Loucy (cell line): ENCODE data around the gene DNAJC8.

Experiments used
- H2AFZ ChIP-seq: fragments of 200-600 bp; sonication (generic); 2 replicates; pipeline ENCODE4 v1.6.0; 2016; ENCODE audit warnings: antibody characterized with exemption, mild to moderate bottlenecking, low read length, moderate library complexity
- H3F3A ChIP-seq: fragments of 200-600 bp; 2 replicates; pipeline ENCODE4 v1.6.0; 2016; ENCODE audit warnings: antibody characterized with exemption, low read depth, mild to moderate bottlenecking
- H3K27me3 ChIP-seq: fragments of 200-600 bp; sonication (generic); 2 replicates; pipeline ENCODE4 v1.6.1; 2014; ENCODE audit warnings: low read length, mild to moderate bottlenecking; ENCODE audit not compliant: insufficient read depth, poor library complexity, severe bottlenecking
- H3K36me3 ChIP-seq: fragments of 200-600 bp; sonication (generic); 2 replicates; pipeline ENCODE4 v1.6.1; 2016; ENCODE audit warnings: low read length; ENCODE audit not compliant: insufficient read depth
- H3K4me1 ChIP-seq: fragments of 200-600 bp; sonication (generic); 2 replicates; pipeline ENCODE4 v1.5.1; 2014; ENCODE audit warnings: low read length, mild to moderate bottlenecking; ENCODE audit not compliant: insufficient read depth, poor library complexity, severe bottlenecking
- H3K4me2 ChIP-seq: fragments of 200-600 bp; sonication (generic); 2 replicates; pipeline ENCODE4 v1.6.0; 2014; ENCODE audit warnings: antibody characterized with exemption, low read length, low read depth, mild to moderate bottlenecking; ENCODE audit not compliant: poor library complexity, severe bottlenecking
- H3K4me3 ChIP-seq: fragments of 200-600 bp; sonication (generic); 2 replicates; pipeline ENCODE4 v1.5.1; 2014; ENCODE audit warnings: low read length, mild to moderate bottlenecking, mixed read lengths; ENCODE audit not compliant: poor library complexity, severe bottlenecking
- H3K79me2 ChIP-seq: fragments of 200-600 bp; sonication (generic); 2 replicates; pipeline ENCODE4 v1.6.1; 2014; ENCODE audit warnings: low read length; ENCODE audit not compliant: insufficient read depth
- H3K9ac ChIP-seq: fragments of 200-600 bp; sonication (generic); 2 replicates; pipeline ENCODE4 v1.6.0; 2014; ENCODE audit warnings: mild to moderate bottlenecking, low read depth, low read length, moderate library complexity; ENCODE audit not compliant: poor library complexity, severe bottlenecking
- H3K9me2 ChIP-seq: fragments of 200-600 bp; sonication (generic); replicated peaks from 2 replicates; pipeline ENCODE4 v1.6.1; 2016; ENCODE audit warnings: low read depth, low read length, mixed read lengths
- H3K9me3 ChIP-seq: fragments of 200-600 bp; sonication (generic); 2 replicates; pipeline ENCODE4 v1.6.1; 2014; ENCODE audit warnings: mild to moderate bottlenecking, antibody characterized with exemption, low read length, low read depth; ENCODE audit not compliant: insufficient read depth
- H4K20me1 ChIP-seq: fragments of 200-600 bp; sonication (generic); 2 replicates; pipeline ENCODE4 v1.6.0; 2014; ENCODE audit warnings: antibody characterized with exemption, low read length, mild to moderate bottlenecking; ENCODE audit not compliant: insufficient read depth, poor library complexity, severe bottlenecking
- CTCF ChIP-seq: fragments of 200-600 bp; sonication (generic); conservative IDR thresholded peaks from 2 replicates; pipeline ENCODE4 v1.5.1; 2014; ENCODE audit warnings: mild to moderate bottlenecking, antibody characterized with exemption, low read length
- EZH2phosphoT487 ChIP-seq: fragments of 200-600 bp; IDR thresholded peaks from 2 replicates; pipeline ENCODE4 v1.6.1; 2018; ENCODE audit warnings: antibody characterized with exemption, mild to moderate bottlenecking, moderate library complexity, borderline replicate concordance

Gene DNAJC8

GRCh38 chr1:28264897-28265296 is 32.1 kb upstream of the DNAJC8 start:
- Histone ChIP-seq H3K27me3 (no peaks in the 10 kb centered on the region), H3K9me3 (no peaks in the 10 kb centered on the region), H3K9me2 (no peaks in the 10 kb centered on the region), H3F3A (no peaks in the 10 kb centered on the region), H3K9ac (no peak overlapping the region), H3K4me2 (no peak overlapping the region), H3K4me3 (no peak overlapping the region), H3K79me2 (peaks cover 10% of the 10 kb centered on the region; the same call in 1 of the 2 replicates), H4K20me1 (peaks cover 10% of the 10 kb centered on the region), H3K36me3 (no peaks in the 10 kb centered on the region), H3K4me1 (peaks cover 7% of the 10 kb centered on the region), H2AFZ (no peak overlapping the region)
- TF ChIP-seq CTCF (no peak), EZH2phosphoT487 (no peak)

- peaks cover 22% of the 10 kb centered on the region for H3K4me1 ChIP-seq
- no peaks in the 10 kb centered on the region for H3K36me3 ChIP-seq
- no peak for TF ChIP-seq CTCF
- TF ChIP-seq EZH2phosphoT487: no peak
- no peak overlapping the region for H2AFZ ChIP-seq
- H3K9me3 ChIP-seq: no peaks in the 10 kb centered on the region
- H3K9me2 ChIP-seq: no peaks in the 10 kb centered on the region
- peak overlapping the region; percentile 75 for H3K4me2 ChIP-seq
- no peaks in the 10 kb centered on the region for H3K27me3 ChIP-seq
- no peak overlapping the region for H3K9ac ChIP-seq
- H4K20me1 ChIP-seq: peaks cover 10% of the 10 kb centered on the region
- peak overlapping the region; percentile 88 for H3K4me3 ChIP-seq
- peaks cover 10% of the 10 kb centered on the region; the same call in 1 of the 2 replicates for H3K79me2 ChIP-seq
- peaks cover 2% of the 10 kb centered on the region; the same call in 1 of the 2 replicates for H3F3A ChIP-seq
These were observed 28.0 kb upstream of the DNAJC8 start for GRCh38 chr1:28260803-28261174.

GRCh38 chr1:28259934-28260802 is 27.3 kb upstream of the DNAJC8 start:
- Histone ChIP-seq H4K20me1 (peaks cover 10% of the 10 kb centered on the region), H3K4me1 (peaks cover 24% of the 10 kb centered on the region), H3K27me3 (no peaks in the 10 kb centered on the region), H2AFZ (peak overlapping the region; percentile 79; the same call in 1 of the 2 replicates), H3K9ac (peak overlapping the region; percentile 73), H3K36me3 (no peaks in the 10 kb centered on the region), H3K79me2 (peaks cover 10% of the 10 kb centered on the region; the same call in 1 of the 2 replicates), H3K9me3 (no peaks in the 10 kb centered on the region), H3K4me2 (peak overlapping the region; percentile 75), H3F3A (peaks cover 2% of the 10 kb centered on the region; the same call in 1 of the 2 replicates), H3K9me2 (no peaks in the 10 kb centered on the region), H3K4me3 (peak overlapping the region; percentile 88)
- no peak for TF ChIP-seq EZH2phosphoT487
- no peak for TF ChIP-seq CTCF
